Fibroblast of mammary gland (primary cell): ENCODE data around the gene TBX4.

Experiments used
- DNase-seq: peaks from one replicate; pipeline ENCODE4 v3.0.0-alpha.2; 2010; ENCODE audit warnings: low read depth
- H3K4me3 ChIP-seq: 2 replicates; pipeline ENCODE4 v1.5.1; 2011; ENCODE audit warnings: low read depth, mild to moderate bottlenecking, low read length, moderate library complexity; ENCODE audit not compliant: control insufficient read depth
- TF ChIP-seq, protein P1 (sequence below): conservative IDR thresholded peaks from 2 replicates; pipeline ENCODE4 v1.5.1; 2011; ENCODE audit warnings: low read depth, low read length, inconsistent platforms; ENCODE audit not compliant: control insufficient read depth, insufficient read depth

TBX4 gene

GRCh38 chr17:61496174-61496956 is 44.1 kb downstream of the TBX4 start:
- no peak for DNase-seq
- H3K4me3 ChIP-seq = no peak overlapping the region
- TF ChIP-seq, protein P1, sequence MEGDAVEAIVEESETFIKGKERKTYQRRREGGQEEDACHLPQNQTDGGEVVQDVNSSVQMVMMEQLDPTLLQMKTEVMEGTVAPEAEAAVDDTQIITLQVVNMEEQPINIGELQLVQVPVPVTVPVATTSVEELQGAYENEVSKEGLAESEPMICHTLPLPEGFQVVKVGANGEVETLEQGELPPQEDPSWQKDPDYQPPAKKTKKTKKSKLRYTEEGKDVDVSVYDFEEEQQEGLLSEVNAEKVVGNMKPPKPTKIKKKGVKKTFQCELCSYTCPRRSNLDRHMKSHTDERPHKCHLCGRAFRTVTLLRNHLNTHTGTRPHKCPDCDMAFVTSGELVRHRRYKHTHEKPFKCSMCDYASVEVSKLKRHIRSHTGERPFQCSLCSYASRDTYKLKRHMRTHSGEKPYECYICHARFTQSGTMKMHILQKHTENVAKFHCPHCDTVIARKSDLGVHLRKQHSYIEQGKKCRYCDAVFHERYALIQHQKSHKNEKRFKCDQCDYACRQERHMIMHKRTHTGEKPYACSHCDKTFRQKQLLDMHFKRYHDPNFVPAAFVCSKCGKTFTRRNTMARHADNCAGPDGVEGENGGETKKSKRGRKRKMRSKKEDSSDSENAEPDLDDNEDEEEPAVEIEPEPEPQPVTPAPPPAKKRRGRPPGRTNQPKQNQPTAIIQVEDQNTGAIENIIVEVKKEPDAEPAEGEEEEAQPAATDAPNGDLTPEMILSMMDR = no peak

DNA sequence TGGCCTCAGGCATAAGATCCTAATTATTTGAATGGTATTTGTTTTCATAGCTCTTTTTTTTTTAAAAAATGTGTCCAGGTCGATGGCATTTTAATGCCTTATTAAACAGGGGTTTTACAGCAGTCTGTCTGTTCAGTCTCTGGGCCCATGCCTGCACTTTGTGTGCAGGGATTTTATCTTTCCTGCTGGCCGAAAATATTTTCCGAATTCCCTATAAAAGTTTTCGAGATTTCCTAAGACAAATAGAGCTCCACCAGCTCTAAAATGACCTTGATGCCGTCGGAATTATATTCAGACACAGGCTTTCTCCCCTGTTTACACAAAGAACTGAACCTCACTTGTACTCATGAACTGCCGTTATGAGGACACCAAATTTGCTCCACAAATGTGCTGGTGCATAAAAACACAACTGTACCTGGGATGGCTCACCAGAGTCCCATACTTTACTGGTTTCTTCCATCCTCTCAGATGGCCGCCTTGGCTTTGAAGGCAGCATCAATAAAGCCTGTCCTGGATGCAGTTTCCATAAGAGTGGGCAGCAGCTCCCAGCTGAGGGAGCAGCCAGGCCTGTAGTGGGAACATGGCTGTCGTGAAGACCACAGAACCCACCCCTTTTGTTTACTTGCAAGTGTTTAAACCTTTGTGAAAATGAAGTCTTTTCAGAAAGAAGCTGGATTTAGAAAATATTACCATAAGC is 44.9 kb downstream of the TBX4 start:
- DNase-seq = no peak
- TF ChIP-seq, protein P1 = no peak

GRCh38 chr17:61498042-61498994 is 46.1 kb downstream of the TBX4 start:
- TF ChIP-seq, protein P1 = no peak
- no peak for DNase-seq
- H3K4me3 ChIP-seq = no peak overlapping the region

More for the DNA sequence above, 44.9 kb downstream of the TBX4 start:
- no peak overlapping the region for H3K4me3 ChIP-seq

- DNase-seq = no peak
- H3K4me3 ChIP-seq = no peak overlapping the region
- TF ChIP-seq, protein P1 = no peak
Measured at GRCh38 chr17:61499632-61500031, 47.4 kb downstream of the TBX4 start.

DNA sequence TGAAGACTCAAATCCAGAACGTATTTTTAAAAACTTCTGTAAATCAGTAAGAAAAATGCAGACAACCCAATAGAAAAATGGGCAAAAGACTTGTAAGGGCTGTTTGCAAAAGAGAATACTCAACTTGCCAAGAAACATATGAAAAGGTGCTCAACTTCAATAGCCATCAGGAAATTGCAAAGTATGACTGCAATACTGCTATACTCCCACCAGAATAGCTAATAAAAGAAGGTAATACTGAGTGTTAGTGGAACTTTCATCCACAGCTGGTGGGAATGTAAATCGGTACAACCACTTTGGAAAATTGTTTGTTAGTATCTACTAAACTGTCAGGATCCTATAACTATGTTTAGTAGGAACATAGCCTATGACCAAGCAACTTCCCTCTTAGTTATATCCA is 48.1 kb downstream of the TBX4 start:
- H3K4me3 ChIP-seq = no peak overlapping the region
- TF ChIP-seq, protein P1 = no peak
- DNase-seq = no peak

DNA sequence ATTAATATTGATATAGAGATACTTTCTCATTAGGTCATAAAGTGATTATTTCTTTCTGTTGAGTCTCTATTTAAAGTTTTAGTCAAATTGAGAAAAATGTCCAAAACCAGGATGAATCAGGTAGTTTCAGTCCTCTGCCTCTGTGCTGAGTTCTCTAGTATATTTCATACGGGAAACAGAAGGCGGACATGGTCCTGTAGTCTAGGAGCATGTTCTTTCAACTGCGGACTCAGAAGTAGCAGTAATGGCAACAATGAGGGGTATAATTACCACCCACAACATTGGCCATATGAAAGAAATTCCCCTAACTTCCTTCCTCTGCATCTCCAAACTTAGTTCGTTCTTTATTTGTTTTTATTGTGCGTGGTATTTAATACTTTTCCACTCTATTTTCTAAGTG is 50.1 kb downstream of the TBX4 start:
- no peak for DNase-seq
- no peak overlapping the region for H3K4me3 ChIP-seq
- TF ChIP-seq, protein P1 = no peak
